HepG2 (cell line): ENCODE results near the gene HECTD4. TPM values are rescaled to one million over a fixed set of nuclear protein-coding genes. Genes with fewer than 3 reads are reported as not detected.

Experiments
- BRF2 ChIP-seq: sonication (generic); formaldehyde crosslinking; IDR thresholded peaks from 2 replicates; pipeline ENCODE4 v1.8.1; 2022; ENCODE audit warnings: mild to moderate bottlenecking, missing genetic modification reagents
- FOXA1 ChIP-seq, 2 experiments: fragments of 450-650 bp in 1 of 2; sonication (generic) in 1 of 2; formaldehyde crosslinking in 1 of 2; IDR thresholded peaks; 2 replicates each; pipeline versions ENCODE4 v1.4.0 to v1.6.1; 2016 to 2020; ENCODE audit warnings: missing genetic modification reagents in 1 of 2
- GLI4 ChIP-seq: sonication (generic); formaldehyde crosslinking; IDR thresholded peaks from 2 replicates; pipeline ENCODE4 v1.5.1; 2020; ENCODE audit warnings: missing genetic modification reagents, mild to moderate bottlenecking, moderate library complexity, borderline replicate concordance
- JARID2 ChIP-seq: sonication (generic); formaldehyde crosslinking; IDR thresholded peaks from 2 replicates; pipeline ENCODE4 v1.8.1; 2023; ENCODE audit warnings: missing genetic modification reagents, inconsistent platforms; ENCODE audit not compliant: insufficient replicate concordance
- MAFG ChIP-seq: sonication (generic); formaldehyde crosslinking; IDR thresholded peaks from 2 replicates; pipeline ENCODE4 v1.5.1; 2020; ENCODE audit warnings: mild to moderate bottlenecking, missing genetic modification reagents
- MIER3 ChIP-seq: IDR thresholded peaks from 2 replicates; pipeline ENCODE4 v1.6.1; 2016; ENCODE audit warnings: missing compliant biosample characterization, borderline replicate concordance
- MLX ChIP-seq: IDR thresholded peaks from 2 replicates; pipeline ENCODE4 v1.6.1; 2016
- RBM39 ChIP-seq: fragments of 200-400 bp; formaldehyde crosslinking; IDR thresholded peaks from one replicate; pipeline ENCODE4 v1.6.1; 2018; ENCODE audit warnings: antibody characterized with exemption, mild to moderate bottlenecking, low read depth, low read length; ENCODE audit not compliant: poor library complexity, severe bottlenecking
- SALL2 ChIP-seq: sonication (generic); formaldehyde crosslinking; IDR thresholded peaks from 2 replicates; pipeline ENCODE4 v1.8.1; 2023; ENCODE audit warnings: mild to moderate bottlenecking, missing genetic modification reagents, inconsistent platforms
- ZC3H4 ChIP-seq: sonication (generic); formaldehyde crosslinking; IDR thresholded peaks from 2 replicates; pipeline ENCODE4 v1.4.0; 2020; ENCODE audit warnings: missing genetic modification reagents, borderline replicate concordance
- ZNF230 ChIP-seq: sonication (generic); formaldehyde crosslinking; IDR thresholded peaks from 2 replicates; pipeline ENCODE4 v1.4.0; 2020; ENCODE audit warnings: mild to moderate bottlenecking, missing genetic modification reagents
- ZNF382 ChIP-seq: sonication (generic); formaldehyde crosslinking; IDR thresholded peaks from 2 replicates; pipeline ENCODE4 v1.5.0; 2020; ENCODE audit warnings: missing genetic modification reagents, mild to moderate bottlenecking, borderline replicate concordance
- ZNF614 ChIP-seq: IDR thresholded peaks from 2 replicates; pipeline ENCODE4 v1.6.1; 2018; ENCODE audit warnings: missing biosample characterization, missing genetic modification reagents, inconsistent platforms, borderline replicate concordance
- ZNF644 ChIP-seq: IDR thresholded peaks from 2 replicates; pipeline ENCODE4 v1.6.1; 2016; ENCODE audit warnings: low read depth
- ZNF816 ChIP-seq: sonication (generic); formaldehyde crosslinking; IDR thresholded peaks from 2 replicates; pipeline ENCODE4 v1.8.0; 2022; ENCODE audit warnings: missing genetic modification reagents, mild to moderate bottlenecking, borderline replicate concordance
- polyA plus RNA-seq, 8 experiments: library from polyadenylated mRNA; depleted of rRNA in 3 of 8; stranded (reverse) in 7 of 8; unstranded in 1 of 8; fragments of >200 nt; fragmentation: Illumina TruSeq in 4 of 8; extraction: Trizol in 4 of 8; gene quantifications; 2 replicates each; pipeline versions ENCODE4 v1.2.1 to v1.2.3, GENCODE V29; 2011 to 2016; ENCODE audit warnings: low read depth in 4 of 8, missing spikeins in 1 of 8, mixed read lengths in 1 of 8; ENCODE audit not compliant: insufficient read depth in 1 of 8
- total RNA-seq, 5 experiments: library from RNA; depleted of rRNA; stranded (reverse); fragments of >200 nt; fragmentation: Illumina TruSeq; extraction: Trizol; gene quantifications; 2 replicates each; pipeline ENCODE4 v1.2.3, GENCODE V29; 2016; ENCODE audit warnings: low read depth in 1 of 5
- TF ChIP-seq, protein P1 (sequence below): sonication (generic); formaldehyde crosslinking; IDR thresholded peaks from 2 replicates; pipeline ENCODE4 v1.5.0; 2020; ENCODE audit warnings: mild to moderate bottlenecking, missing genetic modification reagents, borderline replicate concordance

Gene HECTD4
- total and polyA plus RNA-seq, 2 of the 13 experiments (the other 11 are each of a cell fraction or from before 2014, with no cell fraction given), result 9.0 to 11.4 TPM

GRCh38 chr12:112409064-112409905, 27.1 kb upstream of the HECTD4 start, which contains the start of gene RPL6 (continued):
- TF ChIP-seq, protein P1, sequence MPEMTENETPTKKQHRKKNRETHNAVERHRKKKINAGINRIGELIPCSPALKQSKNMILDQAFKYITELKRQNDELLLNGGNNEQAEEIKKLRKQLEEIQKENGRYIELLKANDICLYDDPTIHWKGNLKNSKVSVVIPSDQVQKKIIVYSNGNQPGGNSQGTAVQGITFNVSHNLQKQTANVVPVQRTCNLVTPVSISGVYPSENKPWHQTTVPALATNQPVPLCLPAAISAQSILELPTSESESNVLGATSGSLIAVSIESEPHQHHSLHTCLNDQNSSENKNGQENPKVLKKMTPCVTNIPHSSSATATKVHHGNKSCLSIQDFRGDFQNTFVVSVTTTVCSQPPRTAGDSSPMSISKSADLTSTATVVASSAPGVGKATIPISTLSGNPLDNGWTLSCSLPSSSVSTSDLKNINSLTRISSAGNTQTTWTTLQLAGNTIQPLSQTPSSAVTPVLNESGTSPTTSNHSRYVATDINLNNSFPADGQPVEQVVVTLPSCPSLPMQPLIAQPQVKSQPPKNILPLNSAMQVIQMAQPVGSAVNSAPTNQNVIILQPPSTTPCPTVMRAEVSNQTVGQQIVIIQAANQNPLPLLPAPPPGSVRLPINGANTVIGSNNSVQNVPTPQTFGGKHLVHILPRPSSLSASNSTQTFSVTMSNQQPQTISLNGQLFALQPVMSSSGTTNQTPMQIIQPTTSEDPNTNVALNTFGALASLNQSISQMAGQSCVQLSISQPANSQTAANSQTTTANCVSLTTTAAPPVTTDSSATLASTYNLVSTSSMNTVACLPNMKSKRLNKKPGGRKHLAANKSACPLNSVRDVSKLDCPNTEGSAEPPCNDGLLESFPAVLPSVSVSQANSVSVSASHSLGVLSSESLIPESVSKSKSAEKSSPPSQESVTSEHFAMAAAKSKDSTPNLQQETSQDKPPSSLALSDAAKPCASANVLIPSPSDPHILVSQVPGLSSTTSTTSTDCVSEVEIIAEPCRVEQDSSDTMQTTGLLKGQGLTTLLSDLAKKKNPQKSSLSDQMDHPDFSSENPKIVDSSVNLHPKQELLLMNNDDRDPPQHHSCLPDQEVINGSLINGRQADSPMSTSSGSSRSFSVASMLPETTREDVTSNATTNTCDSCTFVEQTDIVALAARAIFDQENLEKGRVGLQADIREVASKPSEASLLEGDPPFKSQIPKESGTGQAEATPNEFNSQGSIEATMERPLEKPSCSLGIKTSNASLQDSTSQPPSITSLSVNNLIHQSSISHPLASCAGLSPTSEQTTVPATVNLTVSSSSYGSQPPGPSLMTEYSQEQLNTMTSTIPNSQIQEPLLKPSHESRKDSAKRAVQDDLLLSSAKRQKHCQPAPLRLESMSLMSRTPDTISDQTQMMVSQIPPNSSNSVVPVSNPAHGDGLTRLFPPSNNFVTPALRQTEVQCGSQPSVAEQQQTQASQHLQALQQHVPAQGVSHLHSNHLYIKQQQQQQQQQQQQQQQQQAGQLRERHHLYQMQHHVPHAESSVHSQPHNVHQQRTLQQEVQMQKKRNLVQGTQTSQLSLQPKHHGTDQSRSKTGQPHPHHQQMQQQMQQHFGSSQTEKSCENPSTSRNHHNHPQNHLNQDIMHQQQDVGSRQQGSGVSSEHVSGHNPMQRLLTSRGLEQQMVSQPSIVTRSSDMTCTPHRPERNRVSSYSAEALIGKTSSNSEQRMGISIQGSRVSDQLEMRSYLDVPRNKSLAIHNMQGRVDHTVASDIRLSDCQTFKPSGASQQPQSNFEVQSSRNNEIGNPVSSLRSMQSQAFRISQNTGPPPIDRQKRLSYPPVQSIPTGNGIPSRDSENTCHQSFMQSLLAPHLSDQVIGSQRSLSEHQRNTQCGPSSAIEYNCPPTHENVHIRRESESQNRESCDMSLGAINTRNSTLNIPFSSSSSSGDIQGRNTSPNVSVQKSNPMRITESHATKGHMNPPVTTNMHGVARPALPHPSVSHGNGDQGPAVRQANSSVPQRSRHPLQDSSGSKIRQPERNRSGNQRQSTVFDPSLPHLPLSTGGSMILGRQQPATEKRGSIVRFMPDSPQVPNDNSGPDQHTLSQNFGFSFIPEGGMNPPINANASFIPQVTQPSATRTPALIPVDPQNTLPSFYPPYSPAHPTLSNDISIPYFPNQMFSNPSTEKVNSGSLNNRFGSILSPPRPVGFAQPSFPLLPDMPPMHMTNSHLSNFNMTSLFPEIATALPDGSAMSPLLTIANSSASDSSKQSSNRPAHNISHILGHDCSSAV (CRISPR knock-in tag), result no peak; the same call in 1 of the 2 replicates
- TF ChIP-seq JARID2 (CRISPR knock-in tag) (no peak), ZNF382 (no peak), MIER3 (CRISPR knock-in tag) (peak; percentile 40; the same call in 1 of the 2 replicates), ZNF230 (CRISPR knock-in tag) (peak; percentile 83; the same call in 1 of the 2 replicates), ZNF614 (peak; percentile 80), BRF2 (0 out of 2 replicates have a peak, but pooled peaks have one; percentile 50), ZNF816 (peak; percentile 92; the same call in 1 of the 2 replicates), ZC3H4 (CRISPR knock-in tag) (peak; percentile 84; the same call in 1 of the 2 replicates), MAFG (CRISPR knock-in tag) (no peak), FOXA1 (IDR thresholded peaks at IDR 0.05) (no peak), FOXA1 (CRISPR knock-in tag; IDR thresholded peaks at IDR 0.05) (no peak), GLI4 (CRISPR knock-in tag) (peak; percentile 65; the same call in 1 of the 2 replicates), RBM39 (peak; percentile 87), ZNF644 (CRISPR knock-in tag) (no peak), MLX (CRISPR knock-in tag) (no peak; the same call in 1 of the 2 replicates), SALL2 (CRISPR knock-in tag) (peak; percentile 84; the same call in 1 of the 2 replicates)
